ENCODE data around the gene LUZP2. TPM values are rescaled to one million over a fixed set of nuclear protein-coding genes. Genes with fewer than 3 reads are reported as not detected.

The LUZP2 gene
- total RNA-seq, 1 donor from 2014 or later = 2.1 TPM

GRCh38 chr11:24688981-24689380 is 192.1 kb downstream of the LUZP2 start:
- Histone ChIP-seq H3K9me3 (ENCODE audit: control insufficient read depth in 3 of 3, low read length in 3 of 3) (no peaks in the 10 kb centered on the region), H3K27me3 (ENCODE audit: control insufficient read depth in 3 of 3, insufficient read depth in 3 of 3, low read length in 3 of 3) (no peaks in the 10 kb centered on the region), H3K4me1 (ENCODE audit: control insufficient read depth in 3 of 3, insufficient read depth in 3 of 3, low read length in 3 of 3) (no peaks in the 10 kb centered on the region), H3K27ac (ENCODE audit: low read depth, low read length) (no peak overlapping the region), H3K9ac (ENCODE audit: low read depth in 1 of 3, low read length in 3 of 3) (no peak overlapping the region), H3K4me3 (ENCODE audit: low read length in 3 of 3) (no peak overlapping the region), H3K36me3 (ENCODE audit: control insufficient read depth in 3 of 3, insufficient read depth in 3 of 3, low read length in 3 of 3) (no peaks in the 10 kb centered on the region)

DNA sequence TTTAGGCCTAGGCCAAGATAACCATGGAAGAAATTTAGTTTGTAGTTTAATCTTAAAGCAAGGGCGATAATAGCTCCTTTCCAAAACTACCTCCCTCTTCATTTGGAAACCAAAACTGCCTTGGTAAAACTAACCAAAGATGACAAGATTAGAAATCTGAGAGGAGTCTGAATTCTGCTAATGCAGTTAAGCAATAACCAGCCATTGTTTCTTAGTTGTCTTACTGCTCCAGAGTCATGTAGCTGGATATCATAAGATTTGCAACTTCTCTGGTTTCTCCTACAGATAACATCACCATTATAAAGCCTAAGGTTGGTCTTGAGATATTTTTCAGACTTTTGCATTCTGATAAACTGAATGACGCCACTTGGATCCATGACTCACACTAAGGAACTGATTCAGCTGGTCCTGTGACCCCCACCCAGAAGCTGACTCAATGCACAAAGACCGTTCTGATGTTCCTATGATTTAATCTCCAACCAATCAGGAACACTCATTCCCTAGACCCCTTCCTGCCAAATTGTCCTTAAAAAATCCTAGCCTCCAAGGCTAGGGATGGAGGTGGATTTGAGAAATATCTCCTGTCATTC is 200.8 kb downstream of the LUZP2 start:
- Histone ChIP-seq H3K4me3 (ENCODE audit: low read length in 3 of 3) (no peak overlapping the region), H3K27ac (ENCODE audit: low read depth, low read length) (no peak overlapping the region), H3K36me3 (ENCODE audit: control insufficient read depth in 3 of 3, insufficient read depth in 3 of 3, low read length in 3 of 3) (no peaks in the 10 kb centered on the region), H3K9me3 (ENCODE audit: control insufficient read depth in 3 of 3, low read length in 3 of 3) (no peaks in the 10 kb centered on the region), H3K9ac (ENCODE audit: low read depth in 1 of 3, low read length in 3 of 3) (no peak overlapping the region), H3K4me1 (ENCODE audit: control insufficient read depth in 3 of 3, insufficient read depth in 3 of 3, low read length in 3 of 3) (no peaks in the 10 kb centered on the region), H3K27me3 (ENCODE audit: control insufficient read depth in 3 of 3, insufficient read depth in 3 of 3, low read length in 3 of 3) (no peaks in the 10 kb centered on the region)

- Histone ChIP-seq H3K27ac (ENCODE audit: low read depth, low read length) (no peak overlapping the region), H3K9me3 (ENCODE audit: control insufficient read depth in 3 of 3, low read length in 3 of 3) (no peaks in the 10 kb centered on the region), H3K4me3 (ENCODE audit: low read length in 3 of 3) (no peak overlapping the region), H3K27me3 (ENCODE audit: control insufficient read depth in 3 of 3, insufficient read depth in 3 of 3, low read length in 3 of 3) (no peaks in the 10 kb centered on the region), H3K4me1 (ENCODE audit: control insufficient read depth in 3 of 3, insufficient read depth in 3 of 3, low read length in 3 of 3) (no peaks in the 10 kb centered on the region), H3K36me3 (ENCODE audit: control insufficient read depth in 3 of 3, insufficient read depth in 3 of 3, low read length in 3 of 3) (no peaks in the 10 kb centered on the region), H3K9ac (ENCODE audit: low read depth in 1 of 3, low read length in 3 of 3) (no peak overlapping the region)
These were observed 207.9 kb downstream of the LUZP2 start for GRCh38 chr11:24704716-24705115.

DNA sequence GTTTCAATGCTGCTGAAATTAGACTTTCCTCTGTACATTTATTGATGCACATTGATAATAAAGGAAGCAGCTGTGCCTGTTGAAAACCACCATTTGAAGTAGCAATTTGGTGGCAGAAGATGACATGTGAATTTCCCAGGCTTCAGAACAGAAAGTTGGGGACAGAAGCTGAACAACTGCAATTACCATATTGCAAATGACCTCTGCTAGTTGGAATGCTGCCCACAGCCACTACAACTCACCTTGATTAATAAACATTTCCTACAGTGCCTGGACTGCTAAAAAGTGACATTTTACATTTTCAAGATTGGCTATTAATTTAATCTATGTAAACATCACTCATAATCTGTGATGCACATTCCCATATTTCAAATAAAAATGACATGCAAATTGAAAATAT is 208.6 kb downstream of the LUZP2 start:
- H3K36me3 ChIP-seq (ENCODE audit: control insufficient read depth in 3 of 3, insufficient read depth in 3 of 3, low read length in 3 of 3) = no peaks in the 10 kb centered on the region
- no peaks in the 10 kb centered on the region for H3K4me1 ChIP-seq (ENCODE audit: control insufficient read depth in 3 of 3, insufficient read depth in 3 of 3, low read length in 3 of 3)
- H3K27ac ChIP-seq (ENCODE audit: low read depth, low read length) = no peak overlapping the region
- H3K9me3 ChIP-seq (ENCODE audit: control insufficient read depth in 3 of 3, low read length in 3 of 3) = no peaks in the 10 kb centered on the region
- H3K27me3 ChIP-seq (ENCODE audit: control insufficient read depth in 3 of 3, insufficient read depth in 3 of 3, low read length in 3 of 3) = no peaks in the 10 kb centered on the region
- H3K4me3 ChIP-seq (ENCODE audit: low read length in 3 of 3) = no peak overlapping the region
- no peak overlapping the region for H3K9ac ChIP-seq (ENCODE audit: low read depth in 1 of 3, low read length in 3 of 3)

GRCh38 chr11:24708616-24709015 is 211.8 kb downstream of the LUZP2 start:
- Histone ChIP-seq H3K9me3 (ENCODE audit: control insufficient read depth in 3 of 3, low read length in 3 of 3) (no peaks in the 10 kb centered on the region), H3K9ac (ENCODE audit: low read depth in 1 of 3, low read length in 3 of 3) (no peak overlapping the region), H3K27me3 (ENCODE audit: control insufficient read depth in 3 of 3, insufficient read depth in 3 of 3, low read length in 3 of 3) (no peaks in the 10 kb centered on the region), H3K4me3 (ENCODE audit: low read length in 3 of 3) (no peak overlapping the region), H3K4me1 (ENCODE audit: control insufficient read depth in 3 of 3, insufficient read depth in 3 of 3, low read length in 3 of 3) (no peaks in the 10 kb centered on the region), H3K27ac (ENCODE audit: low read depth, low read length) (no peak overlapping the region), H3K36me3 (ENCODE audit: control insufficient read depth in 3 of 3, insufficient read depth in 3 of 3, low read length in 3 of 3) (no peaks in the 10 kb centered on the region)

- Histone ChIP-seq H3K36me3 (ENCODE audit: control insufficient read depth in 3 of 3, insufficient read depth in 3 of 3, low read length in 3 of 3) (no peaks in the 10 kb centered on the region), H3K4me1 (ENCODE audit: control insufficient read depth in 3 of 3, insufficient read depth in 3 of 3, low read length in 3 of 3) (no peaks in the 10 kb centered on the region), H3K4me3 (ENCODE audit: low read length in 3 of 3) (no peak overlapping the region), H3K27ac (ENCODE audit: low read depth, low read length) (no peak overlapping the region), H3K9me3 (ENCODE audit: control insufficient read depth in 3 of 3, low read length in 3 of 3) (no peaks in the 10 kb centered on the region), H3K9ac (ENCODE audit: low read depth in 1 of 3, low read length in 3 of 3) (no peak overlapping the region), H3K27me3 (ENCODE audit: control insufficient read depth in 3 of 3, insufficient read depth in 3 of 3, low read length in 3 of 3) (no peaks in the 10 kb centered on the region)
These were observed 213.2 kb downstream of the LUZP2 start for GRCh38 chr11:24709928-24710565.

DNA sequence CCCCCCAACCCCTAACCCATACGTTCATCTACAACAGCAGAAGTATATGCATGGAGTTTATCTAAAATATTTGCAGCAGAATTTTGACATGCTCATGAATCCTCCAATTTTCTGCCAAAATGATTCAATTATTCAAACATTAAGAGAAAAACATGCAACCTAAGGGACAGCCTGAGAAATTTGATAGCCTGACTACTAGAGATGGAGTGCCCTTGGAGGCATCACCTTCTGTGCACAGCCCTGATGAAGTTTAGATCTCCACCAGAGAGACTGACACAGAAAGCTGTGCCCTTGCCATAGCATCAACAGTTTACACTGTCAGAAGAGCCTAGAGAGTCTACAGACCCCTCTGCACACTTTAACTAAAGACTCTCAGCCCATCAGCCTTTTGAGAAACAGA is 217.7 kb downstream of the LUZP2 start:
- Histone ChIP-seq H3K36me3 (ENCODE audit: control insufficient read depth in 3 of 3, insufficient read depth in 3 of 3, low read length in 3 of 3) (no peaks in the 10 kb centered on the region), H3K27me3 (ENCODE audit: control insufficient read depth in 3 of 3, insufficient read depth in 3 of 3, low read length in 3 of 3) (no peaks in the 10 kb centered on the region), H3K27ac (ENCODE audit: low read depth, low read length) (no peak overlapping the region), H3K4me1 (ENCODE audit: control insufficient read depth in 3 of 3, insufficient read depth in 3 of 3, low read length in 3 of 3) (no peaks in the 10 kb centered on the region), H3K4me3 (ENCODE audit: low read length in 3 of 3) (no peak overlapping the region), H3K9ac (ENCODE audit: low read depth in 1 of 3, low read length in 3 of 3) (no peak overlapping the region), H3K9me3 (ENCODE audit: control insufficient read depth in 3 of 3, low read length in 3 of 3) (no peaks in the 10 kb centered on the region)

GRCh38 chr11:24716403-24716802 is 219.6 kb downstream of the LUZP2 start:
- H3K36me3 ChIP-seq (ENCODE audit: control insufficient read depth in 3 of 3, insufficient read depth in 3 of 3, low read length in 3 of 3) = no peaks in the 10 kb centered on the region
- H3K27ac ChIP-seq (ENCODE audit: low read depth, low read length) = no peak overlapping the region
- H3K27me3 ChIP-seq (ENCODE audit: control insufficient read depth in 3 of 3, insufficient read depth in 3 of 3, low read length in 3 of 3) = no peaks in the 10 kb centered on the region
- H3K4me1 ChIP-seq (ENCODE audit: control insufficient read depth in 3 of 3, insufficient read depth in 3 of 3, low read length in 3 of 3) = no peaks in the 10 kb centered on the region
- H3K4me3 ChIP-seq (ENCODE audit: low read length in 3 of 3) = no peak overlapping the region
- no peak overlapping the region for H3K9ac ChIP-seq (ENCODE audit: low read depth in 1 of 3, low read length in 3 of 3)
- H3K9me3 ChIP-seq (ENCODE audit: control insufficient read depth in 3 of 3, low read length in 3 of 3) = no peaks in the 10 kb centered on the region

- H3K9ac ChIP-seq (ENCODE audit: low read depth in 1 of 3, low read length in 3 of 3) = no peak overlapping the region
- no peaks in the 10 kb centered on the region for H3K27me3 ChIP-seq (ENCODE audit: control insufficient read depth in 3 of 3, insufficient read depth in 3 of 3, low read length in 3 of 3)
- H3K36me3 ChIP-seq (ENCODE audit: control insufficient read depth in 3 of 3, insufficient read depth in 3 of 3, low read length in 3 of 3) = no peaks in the 10 kb centered on the region
- no peak overlapping the region for H3K27ac ChIP-seq (ENCODE audit: low read depth, low read length)
- H3K9me3 ChIP-seq (ENCODE audit: control insufficient read depth in 3 of 3, low read length in 3 of 3) = no peaks in the 10 kb centered on the region
- H3K4me3 ChIP-seq (ENCODE audit: low read length in 3 of 3) = no peak overlapping the region
- H3K4me1 ChIP-seq (ENCODE audit: control insufficient read depth in 3 of 3, insufficient read depth in 3 of 3, low read length in 3 of 3) = no peaks in the 10 kb centered on the region
These were observed 226.4 kb downstream of the LUZP2 start for GRCh38 chr11:24723231-24723630.

- no peak overlapping the region for H3K27ac ChIP-seq (ENCODE audit: low read depth, low read length)
- no peak overlapping the region for H3K9ac ChIP-seq (ENCODE audit: low read depth in 1 of 3, low read length in 3 of 3)
- H3K27me3 ChIP-seq (ENCODE audit: control insufficient read depth in 3 of 3, insufficient read depth in 3 of 3, low read length in 3 of 3) = no peaks in the 10 kb centered on the region
- no peaks in the 10 kb centered on the region for H3K9me3 ChIP-seq (ENCODE audit: control insufficient read depth in 3 of 3, low read length in 3 of 3)
- H3K4me1 ChIP-seq (ENCODE audit: control insufficient read depth in 3 of 3, insufficient read depth in 3 of 3, low read length in 3 of 3) = no peaks in the 10 kb centered on the region
- H3K36me3 ChIP-seq (ENCODE audit: control insufficient read depth in 3 of 3, insufficient read depth in 3 of 3, low read length in 3 of 3) = no peaks in the 10 kb centered on the region
- H3K4me3 ChIP-seq (ENCODE audit: low read length in 3 of 3) = no peak overlapping the region
These were observed 234.7 kb downstream of the LUZP2 start for GRCh38 chr11:24731554-24731953.

Measured in skeletal muscle tissue (tissue), 4 donors.